Activated CD4-positive, alpha-beta T cell treated with anti-CD3 and anti-CD28 coated beads, Interleukin-2, amount 10 ng/mL, durations not matched to agents 7 days and 5 days (primary cell): ENCODE results near the gene TMEM100. TPM values are rescaled to one million over a fixed set of nuclear protein-coding genes. Genes with fewer than 3 reads are reported as not detected.

Source experiments
- CTCF ChIA-PET: fragments of 350-600 bp; sonication (Branson Sonifier 250); formaldehyde crosslinking; loops from one replicate; lab custom pipeline; 2021; ENCODE audit warnings: antibody characterized with exemption; lab: Charles Lee
- POLR2A ChIA-PET: fragments of 350-600 bp; sonication (Branson Sonifier 250); formaldehyde crosslinking; loops from one replicate; lab custom pipeline; 2021; ENCODE audit warnings: antibody characterized with exemption; lab: Charles Lee
- DNase-seq: peaks from one replicate; pipeline ENCODE4 v3.0.0-alpha.2; 2020
- H3K27ac Mint-ChIP-seq: one replicate; pipeline ENCODE4 v1.8.0; 2021; ENCODE audit warnings: mild to moderate bottlenecking, moderate library complexity, mixed read lengths
- H3K27me3 Mint-ChIP-seq: one replicate; pipeline ENCODE4 v1.8.0; 2021; ENCODE audit warnings: mixed read lengths
- H3K36me3 Mint-ChIP-seq: one replicate; pipeline ENCODE4 v1.8.0; 2021; ENCODE audit warnings: low read depth, mixed read lengths
- H3K4me1 Mint-ChIP-seq: one replicate; pipeline ENCODE4 v1.8.0; 2021; ENCODE audit warnings: mixed read lengths
- H3K4me3 Mint-ChIP-seq: one replicate; pipeline ENCODE4 v1.8.0; 2021; ENCODE audit warnings: mild to moderate bottlenecking, moderate library complexity, mixed read lengths
- H3K9me3 Mint-ChIP-seq: one replicate; pipeline ENCODE4 v1.8.0; 2021; ENCODE audit warnings: mixed read lengths
- total RNA-seq, 2 experiments: library from RNA; stranded (reverse); gene quantifications; one replicate each; pipeline ENCODE4 v1.2.3, GENCODE V29; 2021

Gene TMEM100, protein sequence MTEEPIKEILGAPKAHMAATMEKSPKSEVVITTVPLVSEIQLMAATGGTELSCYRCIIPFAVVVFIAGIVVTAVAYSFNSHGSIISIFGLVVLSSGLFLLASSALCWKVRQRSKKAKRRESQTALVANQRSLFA
- total RNA-seq: not detected

DNA sequence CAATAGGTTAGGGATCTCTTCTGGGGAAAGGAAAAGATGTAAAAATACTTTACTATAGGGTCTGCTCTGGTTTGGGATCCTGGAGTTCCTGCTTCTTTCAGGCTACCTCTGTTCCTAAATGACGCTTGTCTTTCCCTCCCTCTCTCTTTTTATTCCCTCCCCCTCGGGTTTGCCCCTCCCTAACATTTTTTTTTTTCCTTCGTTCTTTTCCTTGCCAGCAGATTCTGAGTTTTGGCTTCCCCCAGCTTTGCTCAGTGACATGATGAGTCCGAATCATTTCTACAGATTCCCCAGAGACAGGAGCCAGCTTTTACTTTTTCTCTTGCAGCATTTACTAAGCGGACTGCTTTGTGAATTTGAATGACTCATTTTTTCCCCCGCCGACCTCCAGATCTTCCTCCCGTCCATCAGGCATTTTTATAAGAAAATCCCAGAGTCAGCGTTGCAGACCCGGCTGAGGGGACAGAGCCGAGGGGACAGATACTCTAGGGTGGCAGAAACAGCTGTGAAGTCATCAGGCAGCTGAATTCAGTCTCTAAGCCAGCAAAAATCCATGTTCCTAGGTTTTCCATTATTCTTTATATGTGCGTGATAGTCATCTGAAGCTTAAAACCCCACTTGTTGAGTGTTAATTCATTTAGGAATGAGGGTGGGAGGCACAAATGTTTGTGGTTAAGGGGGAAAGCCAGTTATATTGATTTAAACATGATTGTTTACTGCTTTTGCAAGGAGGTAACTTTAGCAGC is at the start of gene TMEM100:
Gene TMEM100 (minus strand): TSS at position 123 of the 746 bp plus-strand sequence. CDS start 1,794 bp downstream, outside the sequence.
- H3K4me3 Mint-ChIP-seq: no peak within 1 kb of the TSS
- no peaks in the 10 kb centered on the region for H3K9me3 Mint-ChIP-seq
- no peak within 1 kb of the TSS for H3K27ac Mint-ChIP-seq
- peaks cover 42% of the 10 kb centered on the region for H3K27me3 Mint-ChIP-seq
- ChIA-PET CTCF (interaction anchor here (1.1 kb wide), 1 partner anchor 23 kb away, joined by 3 read pairs; no protein-coding TSS in a partner anchor), POLR2A (no interaction called here)
- H3K4me1 Mint-ChIP-seq: no peaks in the 10 kb centered on the region
- no peaks in the 10 kb centered on the region for H3K36me3 Mint-ChIP-seq
- no peak for DNase-seq

DNA sequence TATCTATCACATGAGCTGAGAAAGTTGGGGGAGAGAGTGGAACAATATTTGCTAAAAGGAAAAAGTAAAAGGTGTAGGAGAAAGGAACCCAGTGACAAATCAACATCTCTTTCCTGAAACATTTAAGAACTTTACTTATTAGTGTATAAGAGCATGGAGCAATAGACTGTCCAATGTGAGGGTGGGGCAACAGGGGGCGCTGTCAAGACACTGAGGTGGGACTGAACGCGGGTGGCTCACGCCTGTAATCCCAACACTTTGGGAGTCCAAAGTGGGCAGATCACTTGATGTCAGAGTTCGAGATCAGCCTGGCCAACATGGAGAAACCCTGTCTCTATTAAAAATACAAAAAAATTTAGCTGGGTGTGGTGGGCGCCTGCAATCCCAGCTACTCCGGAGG is 49.4 kb upstream of the TMEM100 start:
- no peak for DNase-seq
- no peak overlapping the region for H3K27ac Mint-ChIP-seq
- POLR2A ChIA-PET: no interaction called here
- H3K36me3 Mint-ChIP-seq: peaks cover 9% of the 10 kb centered on the region
- no peak overlapping the region for H3K4me3 Mint-ChIP-seq
- CTCF ChIA-PET: interaction anchor here (1.1 kb wide), 2 partner anchors 10 to 57 kb away, joined by 3 to 5 read pairs; no protein-coding TSS in a partner anchor
- H3K9me3 Mint-ChIP-seq: no peaks in the 10 kb centered on the region
- H3K4me1 Mint-ChIP-seq: peaks cover 11% of the 10 kb centered on the region
- H3K27me3 Mint-ChIP-seq: no peaks in the 10 kb centered on the region

DNA sequence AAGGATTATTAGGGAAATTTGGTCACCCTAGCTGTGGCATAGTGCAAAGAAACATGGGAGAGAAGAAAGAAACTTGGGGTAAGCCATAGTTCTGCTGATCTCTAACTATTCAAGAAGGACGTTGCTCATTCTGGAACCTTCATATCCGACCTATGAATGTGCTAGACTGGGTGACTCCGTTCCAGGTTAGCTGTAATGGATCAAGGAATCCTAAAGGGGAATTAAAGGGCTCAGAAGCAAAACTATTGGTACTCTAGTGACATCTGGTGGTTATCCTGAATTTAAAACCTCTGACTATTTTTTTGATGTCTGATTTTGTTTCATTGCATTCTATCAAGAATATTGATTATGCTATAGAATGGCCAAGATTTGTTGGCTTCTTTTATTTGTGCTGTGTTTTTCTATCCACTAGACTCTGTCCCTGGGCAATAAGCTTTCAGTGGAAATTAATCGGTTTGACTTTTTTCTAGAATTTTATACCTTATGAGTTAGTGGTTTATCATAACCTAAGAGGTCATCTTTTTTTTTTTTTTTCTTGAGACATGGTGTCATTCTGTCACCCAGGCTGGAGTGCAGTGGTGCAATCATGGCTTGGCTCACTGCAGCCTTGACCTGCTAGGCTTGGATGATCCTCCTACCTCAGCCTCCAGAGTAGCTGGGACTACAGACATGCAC is 47.7 kb upstream of the TMEM100 start:
- ChIA-PET POLR2A (no interaction called here), CTCF (no interaction called here)
- Mint-ChIP-seq H3K9me3 (no peaks in the 10 kb centered on the region), H3K4me1 (no peaks in the 10 kb centered on the region), H3K36me3 (peaks cover 3% of the 10 kb centered on the region), H3K27me3 (no peaks in the 10 kb centered on the region), H3K4me3 (no peak overlapping the region), H3K27ac (no peak overlapping the region)
- DNase-seq: no peak

DNA sequence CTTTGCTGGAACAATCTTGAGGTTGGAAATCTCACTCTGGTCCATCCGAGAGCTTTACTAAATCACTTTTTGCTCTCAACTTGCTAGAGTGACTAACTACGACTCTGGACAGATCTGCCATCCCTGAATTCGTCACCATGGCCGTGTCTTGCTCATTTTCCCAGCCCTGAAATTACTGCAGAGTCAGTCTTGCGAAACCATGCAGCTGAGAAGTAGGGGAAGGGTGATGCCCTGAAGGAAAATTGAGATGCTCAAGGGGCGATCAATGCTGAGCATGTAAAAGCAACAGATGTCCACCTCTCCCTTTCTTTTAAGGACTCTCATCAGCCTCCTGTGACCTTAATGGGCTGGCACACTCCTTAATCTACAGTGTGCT is 46.9 kb upstream of the TMEM100 start:
- H3K27me3 Mint-ChIP-seq: no peaks in the 10 kb centered on the region
- CTCF ChIA-PET: interaction anchor here (1.4 kb wide), 1 partner anchor 19 kb away, joined by 3 read pairs; no protein-coding TSS in a partner anchor
- POLR2A ChIA-PET: no interaction called here
- no peak for DNase-seq
- H3K4me1 Mint-ChIP-seq: no peaks in the 10 kb centered on the region
- H3K27ac Mint-ChIP-seq: no peak overlapping the region
- H3K9me3 Mint-ChIP-seq: no peaks in the 10 kb centered on the region
- H3K36me3 Mint-ChIP-seq: peaks cover 3% of the 10 kb centered on the region
- H3K4me3 Mint-ChIP-seq: no peak overlapping the region

DNA sequence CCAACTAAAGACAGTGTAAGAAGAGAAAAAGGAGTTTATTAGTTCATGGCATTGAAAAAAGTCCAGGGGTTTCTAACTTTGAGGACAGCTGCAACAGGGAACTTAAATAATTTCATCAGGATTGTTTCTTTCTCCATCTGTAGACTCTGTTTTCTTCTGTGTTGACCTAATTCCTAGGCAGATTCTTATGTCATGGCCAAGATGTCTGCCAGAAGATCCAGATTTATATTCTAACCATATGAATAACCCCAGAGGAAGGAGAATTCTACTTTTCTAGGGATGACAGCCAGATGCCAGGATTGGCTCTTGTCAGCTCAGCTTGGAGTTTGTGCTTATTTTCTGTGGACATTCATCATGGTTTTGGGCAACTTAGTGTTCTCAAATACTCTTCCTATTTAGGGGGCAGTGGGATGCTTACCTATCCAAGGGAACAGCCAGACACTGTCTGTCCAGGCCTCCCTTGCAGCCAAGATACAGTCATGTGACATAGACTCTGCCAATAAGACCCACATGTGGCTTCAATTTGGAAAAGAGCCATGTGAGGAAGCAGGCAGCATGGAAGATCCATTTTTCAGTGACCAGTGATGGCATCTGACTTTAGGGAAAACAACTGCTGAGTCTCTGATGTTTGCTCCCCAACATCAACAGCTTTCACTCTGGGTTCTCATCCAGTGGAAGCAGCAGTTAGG is 46.4 kb upstream of the TMEM100 start:
- CTCF ChIA-PET: interaction anchor here (1.4 kb wide), 1 partner anchor 20 kb away, joined by 3 read pairs; no protein-coding TSS in a partner anchor
- Mint-ChIP-seq H3K9me3 (no peaks in the 10 kb centered on the region), H3K4me1 (no peaks in the 10 kb centered on the region), H3K4me3 (no peak overlapping the region), H3K27me3 (no peaks in the 10 kb centered on the region), H3K27ac (no peak overlapping the region), H3K36me3 (peaks cover 3% of the 10 kb centered on the region)
- no peak for DNase-seq
- POLR2A ChIA-PET: no interaction called here

DNA sequence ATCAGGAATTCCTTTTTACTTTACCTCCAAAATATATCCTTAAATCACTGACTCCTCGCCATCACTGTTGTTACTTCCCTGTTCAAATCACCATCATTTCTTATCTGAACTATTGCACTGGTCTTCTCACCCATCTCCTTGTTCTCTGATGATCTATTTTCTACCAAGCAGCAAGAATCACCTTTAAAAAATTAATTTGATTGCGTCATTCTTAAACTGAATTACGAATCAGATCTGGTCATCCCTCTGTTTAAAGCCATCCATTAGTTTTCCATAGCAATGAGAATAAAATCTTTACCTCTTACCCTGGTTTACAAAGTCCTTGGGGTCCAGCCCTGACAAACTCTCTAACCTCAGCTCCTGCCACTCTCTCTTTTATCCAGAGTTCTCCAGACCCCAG is 42.8 kb upstream of the TMEM100 start:
- Mint-ChIP-seq H3K9me3 (peaks cover 2% of the 10 kb centered on the region), H3K36me3 (no peaks in the 10 kb centered on the region), H3K4me1 (peaks cover 2% of the 10 kb centered on the region), H3K27me3 (no peaks in the 10 kb centered on the region), H3K4me3 (no peak overlapping the region), H3K27ac (no peak overlapping the region)
- no peak for DNase-seq
- CTCF ChIA-PET: no interaction called here
- POLR2A ChIA-PET: no interaction called here

DNA sequence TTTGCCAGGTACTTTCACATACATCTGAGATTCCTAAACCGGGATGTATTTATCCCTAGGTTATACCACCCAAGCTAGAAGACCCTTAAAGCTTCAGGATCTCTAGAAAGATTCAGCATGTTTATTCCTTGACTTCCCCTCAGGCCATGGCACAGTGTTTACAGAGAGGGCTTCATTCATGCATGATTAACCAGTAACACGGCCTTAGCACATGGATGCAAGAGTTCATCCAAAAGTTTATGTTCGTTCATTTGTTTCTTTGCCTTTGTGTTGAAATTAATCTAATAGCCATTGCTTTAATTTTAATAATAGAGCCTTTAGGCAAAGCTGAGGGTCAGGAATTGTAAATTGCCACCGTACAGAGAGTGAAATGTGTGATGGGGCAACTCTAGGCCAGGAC is 41.9 kb upstream of the TMEM100 start:
- ChIA-PET CTCF (no interaction called here), POLR2A (no interaction called here)
- Mint-ChIP-seq H3K4me3 (no peak overlapping the region), H3K4me1 (peaks cover 2% of the 10 kb centered on the region), H3K27ac (no peak overlapping the region), H3K9me3 (peaks cover 2% of the 10 kb centered on the region), H3K27me3 (no peaks in the 10 kb centered on the region), H3K36me3 (no peaks in the 10 kb centered on the region)
- DNase-seq: no peak

DNA sequence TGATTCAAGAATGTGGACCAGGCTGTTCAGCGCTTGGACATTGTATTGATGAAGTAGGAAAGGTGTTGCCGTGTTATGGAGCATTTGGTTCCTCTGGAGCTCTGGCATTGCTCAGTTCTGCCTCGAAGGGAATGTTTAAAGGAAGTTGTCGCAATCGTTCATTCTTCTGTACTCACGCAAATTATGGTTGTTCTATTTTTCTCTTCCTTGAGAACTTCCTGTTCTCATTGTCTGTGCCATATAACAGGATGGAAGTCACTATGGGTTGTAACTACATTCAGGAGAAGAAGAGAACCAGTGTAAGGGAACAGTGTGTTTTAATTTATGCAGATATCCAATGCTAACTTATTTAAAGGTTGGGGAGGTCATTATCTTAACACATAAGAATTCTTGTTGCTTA is 41.2 kb upstream of the TMEM100 start:
- CTCF ChIA-PET: no interaction called here
- H3K27me3 Mint-ChIP-seq: no peaks in the 10 kb centered on the region
- H3K9me3 Mint-ChIP-seq: peaks cover 2% of the 10 kb centered on the region
- H3K27ac Mint-ChIP-seq: no peak overlapping the region
- POLR2A ChIA-PET: no interaction called here
- H3K4me3 Mint-ChIP-seq: no peak overlapping the region
- no peaks in the 10 kb centered on the region for H3K36me3 Mint-ChIP-seq
- DNase-seq: no peak
- peaks cover 2% of the 10 kb centered on the region for H3K4me1 Mint-ChIP-seq

DNA sequence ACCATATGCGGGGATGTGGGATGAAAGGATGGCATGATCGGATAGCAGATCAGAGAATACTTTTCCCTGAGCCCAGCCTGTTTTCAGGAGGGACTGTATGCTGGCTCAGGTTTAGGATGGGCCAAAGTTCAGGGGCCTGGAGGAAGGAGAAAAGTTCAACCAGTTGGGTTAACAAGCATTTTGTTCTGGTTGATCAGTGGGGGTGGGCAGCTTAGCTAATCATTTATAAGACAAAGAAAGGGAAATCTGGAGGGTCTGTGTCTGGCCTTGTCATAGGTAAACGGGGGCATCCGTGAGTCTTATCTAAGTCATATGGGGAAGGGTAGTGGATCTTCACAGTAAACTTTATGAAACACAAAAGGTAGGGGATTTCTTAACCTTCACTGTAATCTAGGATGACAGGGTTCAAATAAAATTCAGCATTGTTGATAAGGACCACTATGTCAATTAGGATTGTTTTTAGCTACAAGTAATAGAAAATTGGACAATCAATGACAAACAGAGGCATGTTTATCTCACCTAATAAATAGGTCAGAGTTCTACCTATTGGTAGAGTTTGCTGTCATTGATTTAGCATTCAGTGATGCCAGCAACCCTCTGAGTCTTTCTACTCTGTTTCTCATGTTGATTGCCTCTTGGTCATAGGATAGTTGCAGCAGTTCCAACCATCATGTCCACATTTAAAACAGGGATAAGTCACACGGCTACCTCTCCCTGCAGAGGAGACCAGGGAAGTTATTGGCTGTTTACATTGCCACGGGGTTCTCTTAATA is 39.6 kb upstream of the TMEM100 start:
- H3K4me3 Mint-ChIP-seq: no peak overlapping the region
- H3K27me3 Mint-ChIP-seq: no peaks in the 10 kb centered on the region
- DNase-seq: no peak
- peaks cover 2% of the 10 kb centered on the region for H3K9me3 Mint-ChIP-seq
- no peak overlapping the region for H3K27ac Mint-ChIP-seq
- POLR2A ChIA-PET: no interaction called here
- CTCF ChIA-PET: interaction anchor here (1.2 kb wide), 1 partner anchor 11 kb away, joined by 3 read pairs; no protein-coding TSS in a partner anchor
- no peaks in the 10 kb centered on the region for H3K36me3 Mint-ChIP-seq
- peaks cover 2% of the 10 kb centered on the region for H3K4me1 Mint-ChIP-seq

DNA sequence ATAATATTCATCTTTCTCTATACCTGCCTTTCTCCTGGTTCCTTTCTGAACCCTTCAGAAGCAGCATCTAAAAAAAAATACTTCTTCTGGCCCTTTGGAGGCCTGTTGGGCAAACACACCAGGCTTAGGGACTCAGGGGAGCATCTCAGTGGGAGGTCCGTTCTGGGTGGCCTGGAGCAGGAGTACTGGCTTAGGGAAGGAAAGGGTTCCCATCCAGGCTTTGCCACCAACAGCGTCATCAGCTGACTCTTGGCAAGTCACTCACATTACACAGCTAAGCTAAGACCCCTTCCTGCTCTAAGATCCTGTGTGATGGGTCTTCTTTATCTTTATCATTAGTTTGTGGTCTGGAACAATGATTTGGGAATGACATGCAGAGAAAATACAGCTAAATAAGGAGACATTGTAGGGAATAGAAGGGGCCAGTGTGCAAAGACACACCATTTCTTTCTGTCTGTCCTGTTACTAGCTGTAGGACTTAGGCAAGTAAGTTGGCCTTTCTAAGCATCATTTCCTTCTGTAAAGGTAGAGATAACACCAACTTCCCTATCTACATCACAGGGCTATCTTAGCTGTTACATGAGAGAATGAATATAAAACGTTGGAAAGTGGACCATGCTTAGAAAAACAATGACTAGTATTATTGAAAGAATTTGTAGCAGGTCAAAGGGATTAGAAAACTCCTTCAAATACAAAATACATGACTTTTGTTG is 38.1 kb upstream of the TMEM100 start:
- ChIA-PET POLR2A (no interaction called here), CTCF (interaction anchor here (0.9 to 1.4 kb wide), 3 partner anchors 12 to 184 kb away, joined by 3 to 4 read pairs (median 3); no protein-coding TSS in a partner anchor)
- Mint-ChIP-seq H3K27ac (no peak overlapping the region), H3K4me3 (no peak overlapping the region), H3K27me3 (no peaks in the 10 kb centered on the region), H3K9me3 (peaks cover 2% of the 10 kb centered on the region), H3K4me1 (peaks cover 2% of the 10 kb centered on the region), H3K36me3 (no peaks in the 10 kb centered on the region)
- no peak for DNase-seq

DNA sequence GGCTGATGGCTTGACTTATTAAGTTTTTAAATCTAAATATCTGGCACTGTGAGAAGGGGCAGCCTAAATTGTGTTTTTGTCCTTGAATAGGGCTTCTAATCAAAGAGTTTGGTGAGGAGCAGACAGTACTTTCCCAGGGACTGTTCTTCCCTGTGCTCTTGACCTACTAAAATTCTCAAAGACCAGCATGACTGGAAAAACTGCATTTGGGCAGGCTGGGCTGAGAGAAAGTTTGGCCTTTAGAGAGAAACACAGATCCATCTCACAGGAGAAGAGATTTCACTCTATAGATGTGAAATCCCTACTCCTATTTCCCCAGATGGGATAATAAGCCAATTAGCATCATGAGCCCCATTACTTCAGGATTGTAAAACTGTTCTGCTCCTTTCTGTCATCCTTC is 35.5 kb upstream of the TMEM100 start:
- H3K4me1 Mint-ChIP-seq: no peaks in the 10 kb centered on the region
- no peaks in the 10 kb centered on the region for H3K9me3 Mint-ChIP-seq
- no peaks in the 10 kb centered on the region for H3K36me3 Mint-ChIP-seq
- no peak overlapping the region for H3K4me3 Mint-ChIP-seq
- DNase-seq: no peak
- ChIA-PET CTCF (no interaction called here), POLR2A (no interaction called here)
- no peaks in the 10 kb centered on the region for H3K27me3 Mint-ChIP-seq
- H3K27ac Mint-ChIP-seq: no peak overlapping the region

DNA sequence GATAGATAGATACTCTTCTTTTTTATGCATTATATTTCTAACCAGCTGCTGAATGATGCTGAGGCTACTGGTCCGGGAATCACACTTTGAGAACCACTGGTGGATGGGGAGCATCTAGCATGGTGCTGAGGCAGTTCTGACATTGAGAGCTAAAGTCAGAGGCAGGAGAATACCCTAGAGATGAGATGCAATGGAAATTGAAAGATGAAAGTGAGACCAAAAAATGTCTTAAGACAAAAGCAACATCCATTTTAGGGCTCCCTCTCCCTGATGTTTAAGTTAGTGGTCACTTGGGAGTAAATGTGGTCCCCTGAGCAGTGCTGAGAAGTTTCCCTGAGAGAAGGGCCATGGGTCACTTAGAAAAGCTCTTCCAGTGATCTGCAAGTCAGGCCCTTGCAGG is 35.0 kb upstream of the TMEM100 start:
- Mint-ChIP-seq H3K36me3 (no peaks in the 10 kb centered on the region), H3K4me1 (no peaks in the 10 kb centered on the region), H3K9me3 (no peaks in the 10 kb centered on the region), H3K27me3 (no peaks in the 10 kb centered on the region), H3K4me3 (no peak overlapping the region), H3K27ac (no peak overlapping the region)
- DNase-seq: no peak
- ChIA-PET CTCF (no interaction called here), POLR2A (no interaction called here)
